Measurements from ENCODE around the gene LRMDA. TPM values are rescaled to one million over a fixed set of nuclear protein-coding genes. Genes with fewer than 3 reads are reported as not detected.

Gene LRMDA
- total and polyA plus RNA-seq, 2 donors (not counting 1 experiment from before 2014, with no cell fraction given): 0.12 TPM; not detected in 1

- no peak overlapping the region for H3K4me3 ChIP-seq (ENCODE audit: control extremely low read depth in 1 of 5, extremely low read depth in 1 of 5, insufficient read depth in 1 of 5, low read depth in 2 of 5, low read length in 4 of 5)
- ChIA-PET POLR2A (no interaction called here), CTCF (no interaction called here)
- H4K20me1 ChIP-seq (ENCODE audit: control insufficient read depth, insufficient read depth, low read length, poor library complexity, severe bottlenecking): no peaks in the 10 kb centered on the region
- Mint-ChIP-seq H3K4me3 (no peak overlapping the region), H3K27me3 (peaks cover 5% of the 10 kb centered on the region), H3K4me1 (no peaks in the 10 kb centered on the region), H3K9me3 (ENCODE audit: insufficient read depth) (peaks cover 4% of the 10 kb centered on the region), H3K27ac (no peak overlapping the region)
- ATAC-seq (ENCODE audit: low read depth) (no peak), DNase-seq (no peak)
- H3K27me3 ChIP-seq (replicated peaks in 1 of 4; ENCODE audit: control extremely low read depth in 1 of 4, control insufficient read depth in 3 of 4, insufficient read depth in 4 of 4, low read length in 3 of 4): no peaks in the 10 kb centered on the region
- H3K9me3 ChIP-seq (ENCODE audit: control extremely low read depth in 1 of 3, control insufficient read depth in 2 of 3, insufficient read depth in 1 of 3, low read length in 2 of 3): peaks cover 0 to 3% (median 0%) of the 10 kb centered on the region in 3 donors
- no peak overlapping the region for H3K27ac ChIP-seq (ENCODE audit: low read length in 2 of 2)
- no peak overlapping the region for H3K4me2 ChIP-seq (replicated peaks; ENCODE audit: low read depth, low read length, poor library complexity, severe bottlenecking)
- no peaks in the 10 kb centered on the region for H3K79me2 ChIP-seq (ENCODE audit: control insufficient read depth, insufficient read depth, low read length)
- intact Hi-C loops (cut with micrococcal nuclease): no loop called here
- TF ChIP-seq CTCF (IDR thresholded peaks at IDR 0.05) (no peak), EZH2 (IDR thresholded peaks at IDR 0.05; ENCODE audit: borderline replicate concordance, insufficient read depth, low read depth, low read length, poor library complexity, severe bottlenecking) (no peak)
- no peaks in the 10 kb centered on the region for H3K36me3 ChIP-seq (replicated peaks in 1 of 2; ENCODE audit: control extremely low read depth in 1 of 2, control insufficient read depth in 1 of 2, extremely low read depth in 1 of 2, insufficient read depth in 2 of 2, low read length in 1 of 2)
- H3K9ac ChIP-seq (ENCODE audit: low read length): no peak overlapping the region
- H2AFZ ChIP-seq (ENCODE audit: insufficient read depth, low read depth, low read length, poor library complexity, severe bottlenecking): no peak overlapping the region
- WGBS (ENCODE audit: insufficient coverage): 75% methylated on average over 2 of the region's 2 CpGs
- no peaks in the 10 kb centered on the region for H3K4me1 ChIP-seq (ENCODE audit: control insufficient read depth in 2 of 2, insufficient read depth in 2 of 2, low read length in 2 of 2)
These were observed 901.9 kb downstream of the LRMDA start for GRCh38 chr10:76333326-76333725.

DNA sequence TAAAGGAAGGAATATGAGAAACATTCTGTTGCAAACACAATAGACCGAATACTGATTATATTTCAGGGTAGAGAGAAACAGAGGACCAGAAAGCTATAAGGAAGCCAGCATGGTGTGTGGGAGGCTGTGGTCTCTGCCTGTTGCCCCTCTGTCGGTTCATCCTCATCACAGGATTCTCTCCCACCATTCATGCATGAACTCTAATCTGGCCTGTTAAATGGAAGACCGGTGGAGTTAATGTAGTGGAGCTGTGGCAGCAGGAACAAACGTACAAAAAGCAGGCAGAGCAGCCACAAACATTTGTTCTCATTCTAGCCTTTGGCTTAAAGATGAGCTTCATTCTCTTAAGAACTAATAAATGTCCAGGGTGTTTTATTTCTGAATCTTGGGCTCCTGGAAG is 902.4 kb downstream of the LRMDA start:
- no peak overlapping the region for H3K27ac Mint-ChIP-seq
- Histone ChIP-seq H3K27me3 (replicated peaks in 1 of 4; ENCODE audit: control extremely low read depth in 1 of 4, control insufficient read depth in 3 of 4, insufficient read depth in 4 of 4, low read length in 3 of 4) (no peaks in the 10 kb centered on the region), H2AFZ (ENCODE audit: insufficient read depth, low read depth, low read length, poor library complexity, severe bottlenecking) (no peak overlapping the region), H3K9ac (ENCODE audit: low read length) (no peak overlapping the region), H3K4me2 (replicated peaks; ENCODE audit: low read depth, low read length, poor library complexity, severe bottlenecking) (no peak overlapping the region), H3K27ac (ENCODE audit: low read length in 2 of 2) (no peak overlapping the region), H3K36me3 (replicated peaks in 1 of 2; ENCODE audit: control extremely low read depth in 1 of 2, control insufficient read depth in 1 of 2, extremely low read depth in 1 of 2, insufficient read depth in 2 of 2, low read length in 1 of 2) (no peaks in the 10 kb centered on the region), H3K9me3 (ENCODE audit: control extremely low read depth in 1 of 3, control insufficient read depth in 2 of 3, insufficient read depth in 1 of 3, low read length in 2 of 3) (peaks cover 0 to 3% (median 0%) of the 10 kb centered on the region in 3 donors), H3K4me1 (ENCODE audit: control insufficient read depth in 2 of 2, insufficient read depth in 2 of 2, low read length in 2 of 2) (no peaks in the 10 kb centered on the region), H3K79me2 (ENCODE audit: control insufficient read depth, insufficient read depth, low read length) (no peaks in the 10 kb centered on the region), H3K4me3 (ENCODE audit: control extremely low read depth in 1 of 5, extremely low read depth in 1 of 5, insufficient read depth in 1 of 5, low read depth in 2 of 5, low read length in 4 of 5) (no peak overlapping the region), H4K20me1 (ENCODE audit: control insufficient read depth, insufficient read depth, low read length, poor library complexity, severe bottlenecking) (no peaks in the 10 kb centered on the region)
- ATAC-seq (ENCODE audit: low read depth) (no peak), DNase-seq (no peak)
- ChIA-PET CTCF (no interaction called here), POLR2A (no interaction called here)
- H3K4me1 Mint-ChIP-seq: no peaks in the 10 kb centered on the region
- H3K9me3 Mint-ChIP-seq (ENCODE audit: insufficient read depth): peaks cover 4% of the 10 kb centered on the region
- H3K27me3 Mint-ChIP-seq: peaks cover 5% of the 10 kb centered on the region
- 100% methylated on average over 1 of the region's 4 CpGs for WGBS (ENCODE audit: insufficient coverage)
- H3K4me3 Mint-ChIP-seq: no peak overlapping the region
- TF ChIP-seq EZH2 (IDR thresholded peaks at IDR 0.05; ENCODE audit: borderline replicate concordance, insufficient read depth, low read depth, low read length, poor library complexity, severe bottlenecking) (no peak), CTCF (IDR thresholded peaks at IDR 0.05) (no peak)
- intact Hi-C loops (cut with micrococcal nuclease): no loop called here
